GM10248 (cell line): ENCODE measurements around the gene EYA4.
"Not testable (repeated sequence)": the region's sequence is repeated elsewhere in the genome, so short reads cannot be mapped to it uniquely, and the experiment has no call there.

Source experiments
- CTCF ChIA-PET: fragments of 300-600 bp; sonication (Branson Sonifier 250); formaldehyde crosslinking; extraction: SDS; loops from one replicate; lab custom pipeline; 2021; ENCODE audit warnings: antibody characterized with exemption; lab: Yijun Ruan, JAX
- POLR2A ChIA-PET: fragments of 350-650 bp; sonication (Branson Sonifier 250); formaldehyde crosslinking; extraction: SDS; loops from one replicate; lab custom pipeline; 2020; ENCODE audit warnings: antibody characterized with exemption; lab: Yijun Ruan, JAX
- DNase-seq: peaks from one replicate; pipeline ENCODE4 v3.0.0; 2012; ENCODE audit errors: extremely low spot score
- TF ChIP-seq, protein P1 (sequence below): IDR thresholded peaks from 2 replicates; pipeline ENCODE4 v1.5.1; 2012; ENCODE audit warnings: mild to moderate bottlenecking, low read depth; ENCODE audit errors: extremely low read depth, missing control alignments, control extremely low read depth

Gene EYA4

DNA sequence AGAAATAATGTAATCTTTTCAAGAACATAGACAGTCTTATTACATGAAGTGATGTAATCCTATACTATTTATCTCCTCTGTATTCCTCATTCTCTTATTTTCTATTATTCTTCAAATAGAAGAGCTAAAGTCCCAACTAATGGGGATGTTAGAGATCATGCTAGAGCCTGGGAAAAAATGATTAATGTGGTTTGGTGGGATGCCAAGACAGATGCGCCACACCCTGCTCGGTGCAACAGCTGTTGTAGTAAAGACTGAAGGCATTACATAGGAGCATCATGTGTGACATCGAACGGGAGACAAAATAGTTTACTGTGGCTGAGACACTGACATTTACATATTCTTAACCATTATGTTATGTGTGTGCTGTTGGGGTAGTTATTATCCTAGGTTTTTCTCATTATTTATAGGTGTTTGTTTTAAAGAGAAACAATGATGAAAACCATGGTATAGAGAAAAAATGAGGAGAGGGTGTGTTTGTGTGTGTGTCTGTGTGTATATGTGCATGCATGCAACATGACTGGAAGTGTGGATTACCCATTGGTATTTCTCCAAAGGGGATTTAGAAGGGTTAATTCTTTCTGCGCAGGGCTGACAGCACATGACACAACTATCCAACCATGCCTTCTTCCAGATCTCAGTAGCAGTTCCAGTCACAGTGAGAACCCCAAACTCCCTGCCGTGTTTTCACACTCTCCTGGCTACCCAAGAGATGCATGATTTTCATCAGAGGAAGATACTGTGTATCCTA, 155.3 kb downstream of the EYA4 start:
- ChIA-PET POLR2A (no interaction called here), CTCF (interaction anchor here (1.2 kb wide), 1 partner anchor 8 kb away, joined by 3 read pairs; no protein-coding TSS in a partner anchor)
- no peak for DNase-seq
- TF ChIP-seq, protein P1, sequence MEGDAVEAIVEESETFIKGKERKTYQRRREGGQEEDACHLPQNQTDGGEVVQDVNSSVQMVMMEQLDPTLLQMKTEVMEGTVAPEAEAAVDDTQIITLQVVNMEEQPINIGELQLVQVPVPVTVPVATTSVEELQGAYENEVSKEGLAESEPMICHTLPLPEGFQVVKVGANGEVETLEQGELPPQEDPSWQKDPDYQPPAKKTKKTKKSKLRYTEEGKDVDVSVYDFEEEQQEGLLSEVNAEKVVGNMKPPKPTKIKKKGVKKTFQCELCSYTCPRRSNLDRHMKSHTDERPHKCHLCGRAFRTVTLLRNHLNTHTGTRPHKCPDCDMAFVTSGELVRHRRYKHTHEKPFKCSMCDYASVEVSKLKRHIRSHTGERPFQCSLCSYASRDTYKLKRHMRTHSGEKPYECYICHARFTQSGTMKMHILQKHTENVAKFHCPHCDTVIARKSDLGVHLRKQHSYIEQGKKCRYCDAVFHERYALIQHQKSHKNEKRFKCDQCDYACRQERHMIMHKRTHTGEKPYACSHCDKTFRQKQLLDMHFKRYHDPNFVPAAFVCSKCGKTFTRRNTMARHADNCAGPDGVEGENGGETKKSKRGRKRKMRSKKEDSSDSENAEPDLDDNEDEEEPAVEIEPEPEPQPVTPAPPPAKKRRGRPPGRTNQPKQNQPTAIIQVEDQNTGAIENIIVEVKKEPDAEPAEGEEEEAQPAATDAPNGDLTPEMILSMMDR = no peak

DNA sequence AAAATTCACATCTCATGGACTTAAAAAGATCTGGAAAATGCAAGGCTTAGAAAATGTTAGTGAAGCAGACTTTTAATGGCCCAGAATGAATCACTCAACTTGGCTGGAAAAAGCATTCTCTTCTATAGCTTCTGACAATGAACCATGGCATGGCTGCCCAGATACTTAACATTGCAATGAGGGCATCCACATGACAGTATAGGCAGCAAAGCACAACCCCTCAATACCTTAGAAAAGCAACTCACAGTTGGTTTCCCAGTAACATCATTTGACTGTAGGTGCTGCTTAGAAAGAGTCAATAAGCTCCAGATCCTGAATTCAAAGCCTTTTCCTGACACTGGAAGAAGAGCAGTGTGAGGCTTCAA, 155.8 kb downstream of the EYA4 start:
- TF ChIP-seq, protein P1 = no peak
- CTCF ChIA-PET = interaction anchor here (1.2 kb wide), 1 partner anchor 9 kb away, joined by 3 read pairs; no protein-coding TSS in a partner anchor
- DNase-seq = no peak
- POLR2A ChIA-PET = no interaction called here

DNA sequence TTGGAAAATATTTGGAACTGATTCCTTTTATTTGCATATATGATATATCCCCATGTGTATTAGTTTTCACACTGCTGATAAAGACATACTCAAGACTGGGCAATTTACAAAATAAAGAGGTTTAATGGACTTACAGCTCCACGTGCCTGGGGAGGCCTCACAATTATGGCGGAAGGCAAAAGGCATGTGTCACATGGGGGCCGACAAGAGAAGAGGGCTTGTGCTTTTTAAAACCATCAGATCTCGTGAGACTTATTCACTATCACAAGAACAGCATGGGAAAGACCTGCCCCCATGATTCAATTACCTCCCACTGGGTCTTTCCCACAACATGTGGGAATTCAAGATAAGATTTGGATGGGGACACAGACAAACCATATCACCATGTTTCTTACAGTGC, 156.4 kb downstream of the EYA4 start:
- CTCF ChIA-PET = interaction anchor here (1.2 kb wide), 1 partner anchor 9 kb away, joined by 3 read pairs; no protein-coding TSS in a partner anchor
- DNase-seq, POLR2A ChIA-PET: not testable (repeated sequence)

DNA sequence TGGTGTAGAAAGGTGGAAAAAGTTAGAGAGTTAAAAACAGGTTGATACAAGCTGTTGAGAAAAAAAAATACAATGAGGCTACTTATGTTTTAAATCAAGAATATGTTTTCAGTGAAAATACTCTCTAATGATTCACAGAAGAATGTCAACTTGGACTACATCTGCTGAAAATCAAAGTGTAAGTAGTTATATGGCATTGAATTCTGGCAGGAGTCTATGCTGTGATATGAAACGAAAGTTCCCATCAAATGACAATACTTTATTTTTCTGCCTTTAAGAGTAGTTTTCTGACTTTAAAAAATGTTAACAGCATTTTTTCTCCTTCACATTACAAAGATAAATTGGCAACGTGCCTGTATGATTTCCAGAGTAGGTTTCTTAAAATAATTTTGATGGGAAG, 158.3 kb downstream of the EYA4 start:
- ChIA-PET CTCF (no interaction called here), POLR2A (no interaction called here)
- TF ChIP-seq, protein P1 = no peak
- DNase-seq = no peak

DNA sequence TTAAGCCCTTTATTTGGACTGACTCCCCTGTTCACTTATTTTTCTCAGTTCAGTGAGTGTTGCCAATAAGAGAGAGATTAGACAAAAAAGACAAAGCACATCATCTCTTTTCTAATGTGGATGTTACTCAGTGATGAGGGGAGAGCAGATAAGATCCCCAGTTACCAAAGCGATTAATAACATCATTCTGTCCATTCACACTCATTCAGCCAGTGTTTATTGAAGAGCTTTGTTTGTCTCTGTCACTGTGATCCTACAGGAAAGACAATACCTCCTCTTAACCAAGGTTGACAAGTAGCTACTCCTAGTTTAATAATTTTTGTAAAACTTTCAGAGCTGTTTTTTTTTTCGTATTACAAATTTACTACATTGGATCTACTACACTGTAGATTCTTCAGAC, 163.0 kb downstream of the EYA4 start:
- ChIA-PET CTCF (no interaction called here), POLR2A (no interaction called here)
- TF ChIP-seq, protein P1 = no peak
- no peak for DNase-seq

DNA sequence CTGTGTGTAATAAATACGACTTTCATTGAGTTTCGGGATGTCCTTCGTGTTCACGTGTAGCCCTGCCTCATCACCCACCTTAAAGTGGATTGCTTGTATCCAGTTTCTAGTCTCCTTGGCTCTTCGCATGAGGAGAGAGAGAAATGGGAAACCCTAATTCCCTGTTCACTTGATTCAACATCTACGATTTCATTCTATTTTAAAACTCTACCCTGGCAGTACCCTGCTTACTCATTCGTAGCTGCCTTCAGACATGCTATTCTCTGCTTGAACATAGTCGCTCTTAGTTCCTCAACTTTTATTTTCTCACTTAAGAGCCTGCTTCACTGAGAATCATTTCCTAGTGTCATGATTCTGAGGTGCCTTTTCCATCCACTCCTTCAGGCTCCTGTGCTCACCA, 163.6 kb downstream of the EYA4 start:
- TF ChIP-seq, protein P1 = no peak
- CTCF ChIA-PET = no interaction called here
- DNase-seq = no peak
- POLR2A ChIA-PET = no interaction called here

DNA sequence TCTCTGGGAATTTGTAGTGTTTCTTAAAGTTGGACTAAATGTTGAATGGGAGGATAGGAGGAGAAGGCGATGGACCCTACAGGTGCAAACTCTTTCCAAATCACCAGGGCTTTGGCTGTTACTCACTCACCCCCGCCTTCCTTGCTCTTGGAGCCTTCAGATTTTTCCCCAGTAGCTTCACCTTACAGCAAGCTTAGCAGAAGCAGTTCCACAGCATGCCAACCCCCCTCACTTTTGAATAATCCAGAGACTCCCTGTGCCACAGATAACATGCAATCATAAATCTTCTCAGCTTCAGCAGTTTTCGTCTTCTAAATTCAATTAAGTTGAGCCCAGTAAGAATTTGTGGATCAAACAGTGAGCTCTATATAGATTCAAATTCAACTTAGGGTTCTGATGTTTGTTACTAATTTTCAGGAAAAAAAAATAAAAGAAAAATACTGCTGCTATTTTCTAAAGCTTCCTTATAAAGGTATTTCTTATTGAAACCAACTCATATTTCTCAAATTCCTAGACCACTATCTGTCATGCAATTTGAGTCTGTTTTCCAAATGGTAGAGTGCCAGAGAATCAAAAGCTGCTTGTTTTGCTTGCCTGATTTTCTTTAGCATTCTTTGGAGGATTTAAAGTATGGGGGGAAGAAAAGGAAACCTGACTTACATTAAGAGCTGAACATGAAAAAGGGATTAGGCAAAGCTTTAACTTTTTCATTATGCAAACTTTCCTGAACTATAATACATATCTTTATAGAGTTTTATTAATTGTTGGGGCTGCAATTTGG, 166.4 kb downstream of the EYA4 start:
- ChIA-PET CTCF (interaction anchor here (0.9 kb wide), 1 partner anchor 15 kb away, joined by 4 read pairs; no protein-coding TSS in a partner anchor), POLR2A (no interaction called here)
- TF ChIP-seq, protein P1 = no peak
- DNase-seq = no peak
